ACC112 (cell line): ENCODE measurements around the gene PIGZ.

Experiments
- H2AFZ ChIP-seq: fragments of 200-600 bp; sonication (generic); one replicate; pipeline ENCODE4 v1.6.0; 2017; ENCODE audit warnings: antibody characterized with exemption, low read length; ENCODE audit not compliant: unreplicated experiment
- H3K27ac ChIP-seq: fragments of 200-600 bp; sonication (generic); 2 replicates; pipeline ENCODE4 v1.5.1; 2014; ENCODE audit warnings: low read depth, mild to moderate bottlenecking, antibody characterized with exemption, low read length, moderate library complexity
- H3K27me3 ChIP-seq: fragments of 200-600 bp; sonication (generic); 2 replicates; pipeline ENCODE4 v1.6.1; 2014; ENCODE audit warnings: mild to moderate bottlenecking, antibody characterized with exemption, low read length, moderate library complexity, mixed read lengths; ENCODE audit not compliant: insufficient read depth
- H3K36me3 ChIP-seq: fragments of 200-600 bp; sonication (generic); 2 replicates; pipeline ENCODE4 v1.6.1; 2016; ENCODE audit warnings: mild to moderate bottlenecking, antibody characterized with exemption, low read length, moderate library complexity, mixed read lengths; ENCODE audit not compliant: insufficient read depth
- H3K4me1 ChIP-seq: fragments of 200-600 bp; sonication (generic); one replicate; pipeline ENCODE4 v1.6.1; 2016; ENCODE audit warnings: low read length, mixed read lengths; ENCODE audit not compliant: insufficient read depth, unreplicated experiment, control insufficient read depth
- H3K4me3 ChIP-seq: fragments of 200-600 bp; sonication (generic); 2 replicates; pipeline ENCODE4 v1.5.1; 2014; ENCODE audit warnings: mild to moderate bottlenecking, low read depth, low read length
- H3K79me2 ChIP-seq: fragments of 200-600 bp; sonication (generic); one replicate; pipeline ENCODE4 v1.6.0; 2016; ENCODE audit warnings: low read length; ENCODE audit not compliant: control insufficient read depth, unreplicated experiment, insufficient read depth

PIGZ gene

DNA sequence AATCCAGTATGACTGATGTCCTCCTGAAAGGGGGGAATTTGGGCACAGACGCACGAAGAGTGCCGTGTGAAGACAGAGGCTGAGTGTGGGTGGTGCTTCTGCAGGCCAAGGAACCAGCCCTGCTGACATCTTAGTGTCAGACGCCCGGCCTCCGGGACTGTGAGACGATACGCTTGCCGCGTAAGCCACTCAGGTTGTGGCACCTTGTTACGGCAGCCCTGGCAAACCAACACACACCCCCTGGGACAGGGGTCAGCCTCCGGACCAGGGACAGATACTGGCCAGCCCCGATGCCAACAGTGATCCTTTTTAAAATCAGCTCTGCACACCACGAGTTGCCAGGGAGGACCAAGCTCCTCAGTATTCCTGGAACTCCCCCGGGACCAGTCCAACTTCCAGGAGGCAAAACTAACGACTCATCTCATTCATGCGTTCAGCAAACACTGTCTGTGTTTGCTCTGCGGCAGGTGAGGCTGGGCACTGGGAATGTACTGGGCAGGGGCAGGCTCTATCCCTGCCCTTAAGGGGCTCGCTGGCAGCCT lies 21.2 kb upstream of the PIGZ start:
- Histone ChIP-seq H3K79me2 (no peaks in the 10 kb centered on the region), H3K36me3 (no peaks in the 10 kb centered on the region), H3K27ac (no peak overlapping the region), H3K4me1 (no peaks in the 10 kb centered on the region), H3K27me3 (0 out of 2 replicates have a peak, but pooled peaks cover 4% of the 10 kb centered on the region), H2AFZ (no peak overlapping the region), H3K4me3 (no peak overlapping the region)

- H3K36me3 ChIP-seq = no peaks in the 10 kb centered on the region
- H3K27ac ChIP-seq = no peak overlapping the region
- no peaks in the 10 kb centered on the region for H3K79me2 ChIP-seq
- H3K27me3 ChIP-seq = peaks cover 8% of the 10 kb centered on the region
- H3K4me3 ChIP-seq = no peak overlapping the region
- no peaks in the 10 kb centered on the region for H3K4me1 ChIP-seq
- H2AFZ ChIP-seq = no peak overlapping the region
These were observed 19.8 kb upstream of the PIGZ start for GRCh38 chr3:196988241-196989029.

DNA sequence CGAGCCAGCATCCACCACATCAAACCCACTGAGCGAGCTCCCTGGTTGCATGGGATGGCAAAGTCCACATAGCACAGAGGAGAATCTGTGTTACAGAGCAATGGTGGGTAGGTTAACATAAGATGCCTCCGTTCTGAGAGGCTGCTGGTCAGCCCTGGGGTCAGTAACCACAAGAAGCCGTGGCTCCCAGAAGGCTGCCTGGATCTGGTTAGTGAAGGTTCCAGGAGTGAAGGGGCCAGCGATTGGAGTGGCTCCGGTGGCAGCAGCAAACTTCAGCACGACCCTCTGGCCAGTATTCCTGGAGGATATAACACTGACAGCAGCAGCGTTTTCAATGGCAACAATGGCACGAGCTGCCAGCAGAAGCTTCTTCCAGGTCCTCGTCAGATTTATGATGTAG lies 18.4 kb upstream of the PIGZ start:
- no peak overlapping the region for H3K4me3 ChIP-seq
- no peaks in the 10 kb centered on the region for H3K4me1 ChIP-seq
- no peaks in the 10 kb centered on the region for H3K79me2 ChIP-seq
- peaks cover 8% of the 10 kb centered on the region for H3K27me3 ChIP-seq
- no peak overlapping the region for H2AFZ ChIP-seq
- H3K27ac ChIP-seq = no peak overlapping the region
- H3K36me3 ChIP-seq = no peaks in the 10 kb centered on the region

GRCh38 chr3:196985954-196986885 lies 17.6 kb upstream of the PIGZ start:
- Histone ChIP-seq H3K4me1 (no peaks in the 10 kb centered on the region), H3K27ac (no peak overlapping the region), H3K36me3 (no peaks in the 10 kb centered on the region), H2AFZ (no peak overlapping the region), H3K79me2 (no peaks in the 10 kb centered on the region), H3K4me3 (no peak overlapping the region), H3K27me3 (peaks cover 8% of the 10 kb centered on the region)

DNA sequence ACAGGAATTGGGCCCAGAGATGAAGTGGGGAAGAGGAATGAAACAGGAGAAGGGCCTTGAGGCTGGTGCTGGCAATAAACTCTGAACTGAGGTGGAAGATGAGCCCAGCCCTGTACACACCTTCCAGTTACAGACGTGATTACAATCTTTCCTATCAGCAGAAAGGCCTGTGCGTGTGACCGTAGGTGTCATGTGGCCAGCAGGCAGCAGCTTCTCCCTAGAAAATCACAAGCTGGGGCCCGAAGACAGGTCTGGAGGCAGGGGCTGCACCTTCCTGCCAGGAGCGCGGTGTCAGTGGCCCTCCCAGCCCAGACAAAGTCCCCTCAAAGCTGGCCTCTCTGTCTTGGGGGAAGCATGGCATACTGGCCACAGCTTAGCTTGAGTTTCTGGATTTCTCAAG lies 16.7 kb upstream of the PIGZ start:
- Histone ChIP-seq H3K4me1 (no peaks in the 10 kb centered on the region), H3K79me2 (no peaks in the 10 kb centered on the region), H2AFZ (no peak overlapping the region), H3K27me3 (peaks cover 8% of the 10 kb centered on the region), H3K36me3 (no peaks in the 10 kb centered on the region), H3K27ac (no peak overlapping the region), H3K4me3 (no peak overlapping the region)

GRCh38 chr3:196983186-196983585 lies 14.6 kb upstream of the PIGZ start:
- H3K79me2 ChIP-seq = no peaks in the 10 kb centered on the region
- H3K27me3 ChIP-seq = peaks cover 8% of the 10 kb centered on the region
- H3K27ac ChIP-seq = no peak overlapping the region
- no peak overlapping the region for H3K4me3 ChIP-seq
- no peaks in the 10 kb centered on the region for H3K36me3 ChIP-seq
- peaks cover 5% of the 10 kb centered on the region for H3K4me1 ChIP-seq
- H2AFZ ChIP-seq = no peak overlapping the region

DNA sequence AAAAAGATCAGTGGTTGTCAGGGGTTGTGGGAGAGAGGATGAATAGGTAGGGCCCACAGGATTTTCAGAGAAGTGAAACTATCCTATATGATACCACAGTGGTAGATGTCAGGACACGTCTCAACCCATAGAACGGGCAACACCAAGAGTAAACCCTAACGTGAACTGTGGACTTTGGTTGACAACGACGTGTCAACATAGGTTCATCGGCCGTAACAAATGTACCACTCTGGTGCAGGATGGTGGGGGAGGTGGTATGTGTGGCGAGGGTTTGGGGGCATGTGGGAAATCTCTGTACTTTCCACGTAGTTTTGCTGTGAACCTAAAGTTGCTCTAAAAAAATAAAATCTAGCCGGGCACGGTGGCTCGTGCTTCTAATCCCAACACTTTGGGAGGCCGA lies 13.0 kb upstream of the PIGZ start:
- H3K27ac ChIP-seq = no peak overlapping the region
- H3K4me1 ChIP-seq = peaks cover 5% of the 10 kb centered on the region
- peaks cover 8% of the 10 kb centered on the region for H3K27me3 ChIP-seq
- no peaks in the 10 kb centered on the region for H3K79me2 ChIP-seq
- no peaks in the 10 kb centered on the region for H3K36me3 ChIP-seq
- no peak overlapping the region for H3K4me3 ChIP-seq
- no peak overlapping the region for H2AFZ ChIP-seq

DNA sequence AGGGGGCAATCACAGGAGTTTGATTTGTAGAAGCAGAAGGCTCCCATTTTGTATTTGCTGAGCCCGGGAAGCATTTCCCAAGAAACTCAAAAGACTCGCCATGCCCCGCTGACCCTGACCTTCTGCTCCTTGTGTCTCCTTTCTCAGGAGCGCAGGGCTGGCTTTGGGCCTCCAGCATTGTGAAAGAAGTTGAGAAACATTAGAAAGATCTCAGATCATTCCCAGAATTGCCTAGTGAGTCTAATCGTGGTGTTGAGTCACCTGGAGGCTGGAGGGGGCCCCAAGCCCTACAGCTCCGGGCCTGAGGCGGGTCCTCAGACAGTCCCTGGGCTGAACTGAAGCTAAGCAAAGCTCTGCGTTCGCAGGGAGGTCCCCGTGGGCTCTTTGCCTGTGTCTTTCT lies 10.9 kb upstream of the PIGZ start:
- H2AFZ ChIP-seq = no peak overlapping the region
- peaks cover 4% of the 10 kb centered on the region for H3K27me3 ChIP-seq
- no peak overlapping the region for H3K27ac ChIP-seq
- no peak overlapping the region for H3K4me3 ChIP-seq
- peaks cover 5% of the 10 kb centered on the region for H3K4me1 ChIP-seq
- no peaks in the 10 kb centered on the region for H3K36me3 ChIP-seq
- no peaks in the 10 kb centered on the region for H3K79me2 ChIP-seq

- no peaks in the 10 kb centered on the region for H3K36me3 ChIP-seq
- H2AFZ ChIP-seq = no peak overlapping the region
- H3K79me2 ChIP-seq = no peaks in the 10 kb centered on the region
- H3K27ac ChIP-seq = no peak overlapping the region
- H3K4me1 ChIP-seq = peaks cover 5% of the 10 kb centered on the region
- H3K4me3 ChIP-seq = no peak overlapping the region
- H3K27me3 ChIP-seq = no peaks in the 10 kb centered on the region
These were observed 8.3 kb upstream of the PIGZ start for GRCh38 chr3:196976941-196977340.

DNA sequence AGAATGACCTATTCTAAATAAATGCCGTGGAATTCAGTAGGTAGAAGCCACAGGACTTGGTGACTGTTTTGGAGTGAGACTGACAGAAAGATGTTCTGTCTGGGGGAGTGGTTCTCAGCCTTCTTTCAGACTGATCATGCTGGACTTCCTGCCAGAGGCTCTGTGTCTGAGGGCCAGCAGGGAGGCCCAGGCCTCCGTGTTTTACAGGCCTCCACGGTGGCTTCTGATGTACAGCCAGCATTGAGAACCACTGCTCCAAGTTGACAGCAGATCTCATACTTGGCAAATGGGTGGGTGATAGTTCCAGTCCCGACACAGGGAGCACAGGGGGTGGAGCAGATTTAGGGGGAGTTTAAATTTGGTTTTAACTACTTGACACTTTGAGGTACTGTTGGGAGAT lies 6.7 kb upstream of the PIGZ start:
- Histone ChIP-seq H3K27me3 (no peaks in the 10 kb centered on the region), H3K79me2 (no peaks in the 10 kb centered on the region), H3K4me3 (no peak overlapping the region), H3K36me3 (no peaks in the 10 kb centered on the region), H3K27ac (no peak overlapping the region), H2AFZ (no peak overlapping the region), H3K4me1 (peaks cover 6% of the 10 kb centered on the region)
